Lower leg skin (tissue), 4 donors: ENCODE measurements around the gene CYTH3. TPM values are rescaled to one million over a fixed set of nuclear protein-coding genes. Genes with fewer than 3 reads are reported as not detected.
A peak's percentile ranks its signal among the peaks of the same experiment; 100 is the strongest.

Source experiments
- DNase-seq, 2 donors: peaks; one replicate each; pipeline ENCODE4 v3.0.0-alpha.2; 2019; ENCODE audit warnings: low spot score in 2 of 2
- H3K4me3 ChIP-seq: fragments of 200-600 bp; sonication (generic); 2 replicates; pipeline ENCODE4 v1.5.1; 2017; ENCODE audit warnings: mild to moderate bottlenecking, low read depth; ENCODE audit not compliant: poor library complexity, severe bottlenecking
- POLR2A ChIP-seq, 2 donors: fragments of 450-650 bp; IDR thresholded peaks; one replicate each; pipeline ENCODE4 v1.6.1; 2016 to 2017; ENCODE audit warnings: antibody characterized with exemption in 2 of 2, mild to moderate bottlenecking in 1 of 2, moderate library complexity in 1 of 2
- WGBS, 2 donors: methylation state at CpG; one replicate each; pipeline ENCODE4 v1.1.5; 2018; 5-methylcytosine and 5-hydroxymethylcytosine counted together
- intact Hi-C: fragments of 100-400 bp; cut with DNase I; formaldehyde crosslinking; loops from one replicate; pipeline ENCODE4 v1.15.0; 2023; ENCODE audit warnings: low total_unique reads
- total RNA-seq, 4 donors: library from RNA; depleted of rRNA; stranded (reverse); fragments of >200 nt; gene quantifications; one replicate each; pipeline ENCODE4 v1.1.0, GENCODE V29; 2016
- TF ChIP-seq, protein P1 (sequence below), 3 donors: fragments of 450-650 bp; IDR thresholded peaks; one replicate each; pipeline ENCODE4 v1.5.1; 2016; ENCODE audit warnings: antibody characterized with exemption in 3 of 3, mild to moderate bottlenecking in 3 of 3, moderate library complexity in 2 of 3

CYTH3 gene
- total RNA-seq, 4 donors from 2014 or later: 40.3 to 108 (median 44.7) TPM

DNA sequence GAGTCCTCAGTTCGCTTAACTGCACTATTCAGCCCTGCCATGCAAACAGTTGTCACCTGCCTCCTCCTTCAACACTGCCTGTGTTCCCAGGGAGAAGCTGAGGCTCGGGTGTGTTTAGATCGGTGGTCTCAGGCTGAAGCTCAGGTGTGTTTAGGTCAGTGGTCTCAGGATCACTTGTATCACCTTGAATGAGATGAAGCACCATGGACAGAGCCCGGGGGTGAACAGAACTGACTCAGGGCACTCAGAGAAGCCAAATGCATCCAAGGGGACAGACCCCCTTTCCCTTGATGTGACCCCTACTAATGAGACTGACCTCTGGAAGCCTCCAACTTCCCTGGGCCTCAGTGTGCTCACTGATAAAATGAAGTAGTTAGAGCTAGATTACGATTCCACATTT lies 84.0 kb downstream of the CYTH3 start:
- TF ChIP-seq POLR2A (IDR thresholded peaks at IDR 0.05): no peak
- TF ChIP-seq, protein P1, sequence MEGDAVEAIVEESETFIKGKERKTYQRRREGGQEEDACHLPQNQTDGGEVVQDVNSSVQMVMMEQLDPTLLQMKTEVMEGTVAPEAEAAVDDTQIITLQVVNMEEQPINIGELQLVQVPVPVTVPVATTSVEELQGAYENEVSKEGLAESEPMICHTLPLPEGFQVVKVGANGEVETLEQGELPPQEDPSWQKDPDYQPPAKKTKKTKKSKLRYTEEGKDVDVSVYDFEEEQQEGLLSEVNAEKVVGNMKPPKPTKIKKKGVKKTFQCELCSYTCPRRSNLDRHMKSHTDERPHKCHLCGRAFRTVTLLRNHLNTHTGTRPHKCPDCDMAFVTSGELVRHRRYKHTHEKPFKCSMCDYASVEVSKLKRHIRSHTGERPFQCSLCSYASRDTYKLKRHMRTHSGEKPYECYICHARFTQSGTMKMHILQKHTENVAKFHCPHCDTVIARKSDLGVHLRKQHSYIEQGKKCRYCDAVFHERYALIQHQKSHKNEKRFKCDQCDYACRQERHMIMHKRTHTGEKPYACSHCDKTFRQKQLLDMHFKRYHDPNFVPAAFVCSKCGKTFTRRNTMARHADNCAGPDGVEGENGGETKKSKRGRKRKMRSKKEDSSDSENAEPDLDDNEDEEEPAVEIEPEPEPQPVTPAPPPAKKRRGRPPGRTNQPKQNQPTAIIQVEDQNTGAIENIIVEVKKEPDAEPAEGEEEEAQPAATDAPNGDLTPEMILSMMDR (IDR thresholded peaks at IDR 0.05): no peak
- peak in 1 of 2 donors; percentile 64 for DNase-seq

DNA sequence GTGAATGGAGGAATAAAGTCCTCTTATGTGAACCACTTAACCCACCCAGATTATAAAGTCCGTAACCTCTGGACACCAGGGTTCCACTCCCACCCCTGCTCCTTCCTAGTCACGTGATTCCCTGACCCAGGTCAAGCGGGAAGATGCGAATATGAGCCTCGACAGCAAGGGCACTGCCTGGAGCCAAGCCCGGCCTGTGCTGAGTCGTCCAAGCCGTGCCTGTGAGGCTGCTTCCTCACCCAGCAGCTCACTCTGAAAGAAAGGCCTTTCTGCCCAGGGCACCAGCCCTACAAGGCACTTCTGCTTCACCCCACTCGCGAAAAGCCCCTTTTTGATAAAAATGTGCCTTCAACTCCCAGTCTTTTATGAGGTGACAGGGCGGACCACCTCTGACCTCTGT lies 85.8 kb downstream of the CYTH3 start:
- intact Hi-C loops: no loop called here
- WGBS, 2 donors: 84% methylated on average over 11 of the region's 11 CpGs
- TF ChIP-seq POLR2A (IDR thresholded peaks at IDR 0.05): no peak
- TF ChIP-seq, protein P1 (IDR thresholded peaks at IDR 0.05): no peak
- peak in 1 of 2 donors; percentile 68 for DNase-seq
- H3K4me3 ChIP-seq: no peak overlapping the region

More for the DNA sequence above, 84.0 kb downstream of the CYTH3 start:
- no peak overlapping the region for H3K4me3 ChIP-seq
- WGBS, 2 donors: 84 to 94% methylated on average over 5 of the region's 5 CpGs
- intact Hi-C loops: no loop called here

DNA sequence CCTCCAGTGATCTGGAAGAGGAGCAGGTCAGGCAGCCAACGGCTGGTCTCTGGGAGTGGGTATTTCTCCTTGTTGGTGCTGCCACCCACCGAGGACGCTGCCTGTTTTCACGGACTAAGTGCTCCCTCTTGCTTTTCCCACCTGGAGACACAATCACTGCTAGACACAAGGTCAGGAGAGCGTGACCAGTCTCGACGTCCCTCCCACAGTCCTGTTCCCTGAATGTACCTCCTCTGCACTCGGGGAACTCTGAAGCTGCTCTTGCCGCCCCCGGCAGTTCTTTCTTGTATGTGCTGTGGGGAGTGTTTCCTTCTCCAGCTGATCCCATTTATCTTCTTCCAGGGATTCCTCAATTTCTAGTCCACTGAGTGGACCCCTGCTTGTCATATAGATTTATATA lies 89.4 kb downstream of the CYTH3 start:
- no peak overlapping the region for H3K4me3 ChIP-seq
- 90 to 93% methylated on average over 10 of the region's 10 CpGs for WGBS, 2 donors
- TF ChIP-seq, protein P1 (IDR thresholded peaks at IDR 0.05): no peak
- no peak for TF ChIP-seq POLR2A (IDR thresholded peaks at IDR 0.05)
- intact Hi-C loops: no loop called here
- DNase-seq: peak in 1 of 2 donors; percentile 64

DNA sequence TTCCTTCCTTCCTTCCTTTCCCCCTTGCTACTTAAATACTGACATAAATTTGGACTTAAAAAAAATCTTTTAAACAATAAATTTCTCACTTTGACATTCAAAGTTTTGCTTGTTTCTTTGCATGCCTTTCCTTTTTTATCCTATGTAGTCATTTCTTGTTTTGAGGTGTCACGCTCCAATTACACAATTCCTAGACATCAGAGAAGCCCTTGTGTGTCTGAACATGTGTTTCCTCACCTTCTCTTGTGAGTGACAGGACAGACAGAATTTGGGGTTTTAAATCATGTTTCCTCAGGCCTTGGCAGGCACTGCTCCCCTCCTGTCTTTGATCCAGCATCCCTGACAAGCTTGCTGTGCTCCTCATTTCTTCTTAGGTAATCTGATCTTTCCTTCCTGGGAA lies 91.3 kb downstream of the CYTH3 start:
- H3K4me3 ChIP-seq: no peak overlapping the region
- 68% methylated on average over 1 of the region's 1 CpG for WGBS, 2 donors
- no peak for DNase-seq
- intact Hi-C loops: no loop called here
- TF ChIP-seq POLR2A (IDR thresholded peaks at IDR 0.05): no peak
- TF ChIP-seq, protein P1 (IDR thresholded peaks at IDR 0.05): no peak

DNA sequence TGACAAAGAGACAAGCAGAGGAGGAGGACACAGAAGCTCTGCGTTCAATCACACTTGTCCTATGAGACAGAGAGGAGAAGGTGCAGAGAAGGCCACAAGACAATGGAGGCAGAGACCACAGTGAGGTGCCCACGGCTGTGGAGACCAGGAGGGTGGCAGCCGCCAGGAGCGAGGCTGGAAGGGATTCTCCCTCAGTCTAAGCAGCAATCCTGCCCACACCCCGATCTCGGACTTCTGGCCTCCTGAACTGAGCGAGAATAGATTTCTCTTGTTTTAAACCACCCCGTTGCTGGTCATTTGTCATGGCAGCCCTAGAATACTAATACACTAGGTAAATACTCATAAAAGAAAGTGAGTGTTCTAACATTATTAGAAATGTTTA lies 92.1 kb downstream of the CYTH3 start:
- TF ChIP-seq, protein P1 (IDR thresholded peaks at IDR 0.05): no peak
- TF ChIP-seq POLR2A (IDR thresholded peaks at IDR 0.05): no peak
- no peak overlapping the region for H3K4me3 ChIP-seq
- 92 to 95% methylated on average over 8 of the region's 8 CpGs for WGBS, 2 donors
- intact Hi-C loops: no loop called here
- peak in 1 of 2 donors; percentile 45 for DNase-seq

DNA sequence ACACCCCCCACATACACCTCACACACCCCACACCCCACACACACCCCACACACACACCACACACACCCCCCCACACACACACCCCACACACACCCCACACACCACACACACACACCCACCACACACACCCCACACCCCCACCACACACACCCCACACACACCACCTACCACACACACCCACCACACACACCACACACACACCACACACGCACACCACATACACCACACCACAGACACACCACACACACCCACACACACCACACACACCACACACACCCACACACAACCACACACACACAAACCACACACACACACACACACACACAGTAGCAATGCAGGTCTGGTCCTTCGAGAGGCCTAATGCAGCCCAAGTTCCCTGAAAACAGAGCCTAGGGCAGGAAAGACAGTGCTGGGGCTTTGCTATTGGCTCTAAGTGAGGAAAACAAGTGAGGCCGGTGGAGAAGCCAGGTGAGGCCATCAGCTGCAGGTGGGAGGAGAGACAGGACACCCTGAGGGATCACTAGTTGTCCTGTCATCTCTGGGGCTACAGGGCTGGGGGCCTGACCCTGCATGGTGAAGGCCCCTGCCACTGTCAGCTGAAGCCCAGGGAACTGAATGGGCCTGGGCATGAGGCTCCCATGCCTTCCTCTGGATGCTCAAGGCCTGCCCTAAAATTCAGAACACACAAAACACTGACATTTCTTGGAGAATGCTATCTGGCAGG lies 92.6 kb downstream of the CYTH3 start:
- peak in 1 of 2 donors; percentile 34 for DNase-seq
- TF ChIP-seq, protein P1 (IDR thresholded peaks at IDR 0.05): no peak
- no peak for TF ChIP-seq POLR2A (IDR thresholded peaks at IDR 0.05)
- H3K4me3 ChIP-seq: no peak overlapping the region
- WGBS, 2 donors: 86 to 97% methylated on average over 3 of the region's 3 CpGs
- intact Hi-C loops: no loop called here
